Transverse colon (tissue), 4 donors: ENCODE measurements around the gene FCHSD2. TPM values are rescaled to one million over a fixed set of nuclear protein-coding genes. Genes with fewer than 3 reads are reported as not detected.

ENCODE experiments used
- DNase-seq: peaks from one replicate; pipeline ENCODE4 v3.0.0-alpha.2; 2019
- H3K27ac ChIP-seq, 4 donors: fragments of 200-600 bp; sonication (generic); 2 replicates each; pipeline ENCODE4 v1.5.1; 2016 to 2018; ENCODE audit warnings: inconsistent platforms in 4 of 4
- H3K27me3 ChIP-seq: fragments of 200-600 bp; sonication (generic); 2 replicates; pipeline ENCODE4 v1.5.1; 2017; ENCODE audit warnings: inconsistent platforms
- H3K36me3 ChIP-seq, 4 donors: fragments of 200-600 bp; sonication (generic); 2 replicates each; pipeline ENCODE4 v1.5.1; 2017 to 2019; ENCODE audit warnings: inconsistent platforms in 4 of 4
- H3K4me1 ChIP-seq, 4 donors: fragments of 200-600 bp; sonication (generic); 2 replicates each; pipeline ENCODE4 v1.5.1; 2017 to 2020; ENCODE audit warnings: inconsistent platforms in 4 of 4
- H3K4me3 ChIP-seq, 4 donors: fragments of 200-600 bp; sonication (generic); 1 replicate in 1 of 4; 2 replicates in 3 of 4; pipeline versions ENCODE4 v1.5.1 to v1.6.1; 2017 to 2019; ENCODE audit warnings: inconsistent platforms in 4 of 4
- H3K9me3 ChIP-seq, 2 donors: fragments of 200-600 bp; sonication (generic); 2 replicates each; pipeline ENCODE4 v1.5.1; 2017 to 2019; ENCODE audit warnings: inconsistent platforms in 2 of 2
- CTCF ChIP-seq, 5 experiments: fragments of 200-600 bp in 3 of 5; fragments of 450-650 bp in 2 of 5; sonication (generic) in 3 of 5; IDR thresholded peaks; 1 replicate in 2 of 5; 2 replicates in 3 of 5; pipeline ENCODE4 v1.5.1; 2016 to 2017; ENCODE audit warnings: antibody characterized with exemption in 5 of 5, inconsistent platforms in 3 of 5, mild to moderate bottlenecking in 2 of 5, moderate library complexity in 1 of 5
- EP300 ChIP-seq: sonication (generic); formaldehyde crosslinking; IDR thresholded peaks from one replicate; pipeline ENCODE4 v1.6.1; 2017; ENCODE audit warnings: antibody characterized with exemption, low read depth
- POLR2A ChIP-seq: fragments of 450-650 bp; IDR thresholded peaks from one replicate; pipeline ENCODE4 v1.6.1; 2016; ENCODE audit warnings: antibody characterized with exemption, mild to moderate bottlenecking, moderate library complexity
- POLR2AphosphoS5 ChIP-seq, 3 donors: sonication (generic); formaldehyde crosslinking; IDR thresholded peaks; one replicate each; pipeline ENCODE4 v1.6.1; 2016; ENCODE audit warnings: antibody characterized with exemption in 3 of 3
- WGBS, 2 donors: methylation state at CpG; one replicate each; pipeline ENCODE4 v1.1.5; 2018; ENCODE audit warnings: low coverage in 1 of 2; 5-methylcytosine and 5-hydroxymethylcytosine counted together
- in situ Hi-C, 4 donors: fragments of 200-750 bp; cut with MboI; loops; one replicate each; pipeline versions ENCODE4 v1.15.0 to v1.15.1; 2017; ENCODE audit warnings: low sequenced_read_pairs in 3 of 4, low pct_ligation_motif_present in 1 of 4, low pct_unique_long_range_greater_than_20kb in 1 of 4
- intact Hi-C: fragments of 100-400 bp; cut with DNase I; formaldehyde crosslinking; loops from one replicate; pipeline ENCODE4 v1.15.1; 2023; ENCODE audit warnings: low total_unique reads
- total RNA-seq, 4 donors: library from RNA; depleted of rRNA; stranded (reverse); fragments of >200 nt; gene quantifications; one replicate each; pipeline ENCODE4 v1.1.0, GENCODE V29; 2016

Gene FCHSD2
- 10 to 100 TPM in 3 of 4 donors, 1 to 10 TPM in 1; 9.1 to 15.9 (median 15.0) TPM for total RNA-seq

GRCh38 chr11:73142128-73142377 is at the start of gene FCHSD2:
TSS of gene FCHSD2 (minus strand) at chr11:73142318. CDS start at chr11:73141877, 441 bp downstream.
- Histone ChIP-seq H3K27ac (peak within 1 kb of the TSS; percentile 93 to 98 (median 96)), H3K9me3 (no peaks in the 10 kb centered on the region), H3K4me3 (peak within 1 kb of the TSS; percentile 70 to 81 (median 76)), H3K27me3 (no peaks in the 10 kb centered on the region), H3K4me1 (peaks cover 9 to 43% (median 17%) of the 10 kb centered on the region in 4 donors), H3K36me3 (no peaks in the 10 kb centered on the region)
- 0% methylated on average over 2 of the region's 35 CpGs; no CpG with 5 or more reads in 1 of the 2 donors for WGBS, 2 donors
- intact Hi-C loops (loop anchor here (5.0 kb wide), 1 partner anchor 35 kb away; no protein-coding TSS in a partner anchor), in situ Hi-C loops (no loop called here)
- TF ChIP-seq EP300, result no peak
- no peak for TF ChIP-seq CTCF (IDR thresholded peaks at IDR 0.05)
- no peak for TF ChIP-seq POLR2AphosphoS5 (IDR thresholded peaks at IDR 0.05)
- TF ChIP-seq POLR2A, result no peak
- no peak for DNase-seq

GRCh38 chr11:73191151-73191550 is 49.0 kb upstream of the FCHSD2 start:
- Histone ChIP-seq H3K27ac (no peak overlapping the region), H3K4me3 (no peak overlapping the region), H3K36me3 (no peaks in the 10 kb centered on the region), H3K27me3 (no peaks in the 10 kb centered on the region), H3K4me1 (peaks cover 6 to 45% (median 18%) of the 10 kb centered on the region in 4 donors), H3K9me3 (no peaks in the 10 kb centered on the region)
- no peak for DNase-seq
- TF ChIP-seq CTCF (IDR thresholded peaks at IDR 0.05) (no peak), POLR2A (no peak), POLR2AphosphoS5 (IDR thresholded peaks at IDR 0.05) (no peak), EP300 (no peak)
- in situ Hi-C loops, result no loop called here
- intact Hi-C loops, result loop anchor here (10.0 kb wide), 1 partner anchor 94 kb away; no protein-coding TSS in a partner anchor
- 50 to 63% methylated on average over 1 to 6 of the region's 6 CpGs for WGBS, 2 donors

- in situ Hi-C loops (no loop called here), intact Hi-C loops (loop anchor here (10.0 kb wide), 1 partner anchor 94 kb away; no protein-coding TSS in a partner anchor)
- Histone ChIP-seq H3K9me3 (no peaks in the 10 kb centered on the region), H3K27ac (no peak overlapping the region), H3K4me3 (no peak overlapping the region), H3K4me1 (peaks cover 5 to 43% (median 13%) of the 10 kb centered on the region in 4 donors), H3K27me3 (no peaks in the 10 kb centered on the region), H3K36me3 (no peaks in the 10 kb centered on the region)
- TF ChIP-seq CTCF (IDR thresholded peaks at IDR 0.05), result no peak
- TF ChIP-seq EP300, result no peak
- TF ChIP-seq POLR2A, result no peak
- TF ChIP-seq POLR2AphosphoS5 (IDR thresholded peaks at IDR 0.05), result no peak
- no peak for DNase-seq
- 67 to 93% methylated on average over 1 to 3 of the region's 3 CpGs for WGBS, 2 donors
These were observed 48.4 kb upstream of the FCHSD2 start for GRCh38 chr11:73190557-73190885.

- intact Hi-C loops (loop anchor here (5.0 to 10.0 kb wide), 2 partner anchors 52 to 95 kb away; no protein-coding TSS in a partner anchor), in situ Hi-C loops (loop anchor here in 3 of 4 donors (5.0 to 10.0 kb wide), 3 partner anchors 47 to 265 kb away; no protein-coding TSS in a partner anchor)
- TF ChIP-seq POLR2AphosphoS5 (IDR thresholded peaks at IDR 0.05) (no peak), EP300 (no peak), POLR2A (no peak), CTCF (IDR thresholded peaks at IDR 0.05) (no peak)
- 79 to 92% methylated on average over 2 to 5 of the region's 5 CpGs for WGBS, 2 donors
- Histone ChIP-seq H3K4me1 (peaks cover 2 to 40% (median 10%) of the 10 kb centered on the region in 4 donors), H3K4me3 (no peak overlapping the region), H3K27ac (no peak overlapping the region), H3K27me3 (no peaks in the 10 kb centered on the region), H3K9me3 (no peaks in the 10 kb centered on the region), H3K36me3 (no peaks in the 10 kb centered on the region)
- no peak for DNase-seq
These were observed 47.8 kb upstream of the FCHSD2 start for GRCh38 chr11:73189723-73190556.
